GM20431 (cell line): ENCODE results near the gene FAM43A.

Experiments
- in situ Hi-C: fragments of 300-500 bp; cut with MseI, MboI; formaldehyde crosslinking; loops from one replicate; pipeline ENCODE4 v1.15.0; 2020; ENCODE audit warnings: low sequenced_read_pairs; ENCODE audit not compliant: unreplicated experiment

Gene FAM43A

GRCh38 chr3:194691481-194692283, 6.0 kb downstream of the FAM43A start:
- in situ Hi-C loops = no loop called here

GRCh38 chr3:194696702-194697101, 11.0 kb downstream of the FAM43A start:
- in situ Hi-C loops = no loop called here

DNA sequence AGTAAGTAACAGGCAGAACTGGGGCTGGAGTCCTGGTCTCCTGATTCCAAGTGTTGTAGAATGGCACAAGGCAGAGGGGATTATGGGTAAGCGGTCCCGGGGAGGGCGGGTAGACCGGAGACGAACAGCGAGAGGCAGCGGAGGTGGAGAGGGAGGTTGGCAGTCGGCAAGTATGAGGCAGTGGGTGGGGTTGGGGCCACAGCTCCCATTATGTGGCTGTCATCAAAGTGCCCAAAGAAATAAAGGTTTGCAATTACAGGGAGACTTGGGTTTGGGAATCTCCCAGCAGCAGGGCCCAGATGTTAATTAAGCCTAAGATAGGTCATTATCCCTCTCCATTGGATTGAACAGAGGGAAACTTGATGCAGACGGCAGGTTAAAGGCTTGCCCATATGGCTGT, 16.9 kb downstream of the FAM43A start:
- in situ Hi-C loops = no loop called here

- in situ Hi-C loops = no loop called here
Measured at GRCh38 chr3:194705227-194705626, 19.5 kb downstream of the FAM43A start.

- in situ Hi-C loops = no loop called here
Measured at GRCh38 chr3:194705761-194706160, 20.1 kb downstream of the FAM43A start.

GRCh38 chr3:194707147-194707540, 21.5 kb downstream of the FAM43A start:
- in situ Hi-C loops = no loop called here

GRCh38 chr3:194711286-194711685, 25.6 kb downstream of the FAM43A start:
- in situ Hi-C loops = no loop called here

- in situ Hi-C loops = no loop called here
Measured at GRCh38 chr3:194711913-194712312, 26.2 kb downstream of the FAM43A start.

GRCh38 chr3:194713299-194714136, 27.8 kb downstream of the FAM43A start:
- in situ Hi-C loops = no loop called here

DNA sequence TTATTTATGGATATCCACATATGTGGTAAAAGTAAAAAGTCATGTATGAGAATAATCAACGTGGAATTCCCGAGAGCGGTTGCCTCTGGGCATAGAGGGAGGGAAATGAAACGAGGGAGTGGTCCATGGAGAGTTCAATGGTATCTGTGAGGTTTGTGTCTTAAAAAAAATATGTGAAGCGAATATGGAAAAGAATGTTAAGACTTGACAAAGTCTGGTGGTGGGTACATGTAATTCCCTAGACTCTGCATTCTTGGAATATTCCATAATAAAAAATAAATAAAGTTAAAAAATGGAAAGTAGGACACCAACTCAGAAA, 28.4 kb downstream of the FAM43A start:
- in situ Hi-C loops = no loop called here

- in situ Hi-C loops = no loop called here
Measured at GRCh38 chr3:194714564-194714963, 28.9 kb downstream of the FAM43A start.

DNA sequence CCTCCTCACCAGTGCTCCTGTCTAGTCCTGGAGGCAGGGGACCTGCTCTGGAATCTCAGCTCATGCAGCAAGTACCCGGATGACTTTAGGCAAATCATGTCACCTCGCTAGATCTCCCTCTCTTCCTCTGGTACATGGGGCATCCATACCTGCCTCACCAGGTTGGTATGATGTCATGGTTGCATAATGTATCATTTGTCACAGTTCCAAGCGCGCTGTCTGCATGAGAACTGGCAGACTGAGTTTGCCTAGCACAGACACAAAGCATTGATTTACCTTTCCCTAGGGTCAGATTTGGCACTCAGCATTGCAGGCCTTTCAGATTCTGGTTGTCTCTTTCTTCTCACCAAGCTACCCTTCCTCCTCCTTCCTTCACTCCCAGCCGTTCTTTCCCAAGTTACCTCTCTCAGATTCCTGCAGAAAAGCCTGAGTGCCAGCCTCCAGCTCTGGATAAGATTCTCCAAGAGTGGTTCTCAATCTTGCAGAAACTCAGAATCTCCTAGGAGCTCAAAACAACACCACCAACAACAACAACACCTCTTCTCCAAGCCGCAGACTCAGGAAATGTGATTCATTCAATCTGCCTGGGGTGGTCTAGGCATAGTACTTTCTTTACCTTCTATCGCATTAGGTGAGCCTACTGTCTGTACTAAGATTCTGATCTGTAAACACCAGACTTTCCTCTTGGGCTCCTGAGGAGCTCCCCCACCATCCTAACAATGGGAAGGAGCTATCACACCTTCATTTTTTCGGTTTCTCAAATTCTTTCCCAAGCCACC, 29.5 kb downstream of the FAM43A start:
- in situ Hi-C loops = no loop called here

DNA sequence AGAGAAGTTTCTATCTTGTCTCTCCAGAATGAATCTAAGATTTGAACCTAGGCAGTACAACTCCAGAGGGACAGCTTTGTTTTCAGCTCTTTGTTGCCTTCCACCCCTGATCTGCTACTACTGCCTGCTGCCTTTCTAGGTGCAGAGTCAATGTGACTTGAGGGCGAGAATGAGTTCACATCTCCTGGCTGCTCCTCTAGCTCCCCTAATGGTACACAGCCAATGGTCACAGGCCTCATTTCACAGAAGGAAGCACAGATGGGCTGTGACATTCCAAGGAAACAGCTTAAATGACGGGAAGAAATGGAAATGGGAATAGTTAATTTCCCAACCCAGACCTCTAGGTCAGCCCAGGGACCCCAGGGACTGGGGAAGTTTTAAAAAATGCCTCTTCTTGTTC, 32.4 kb downstream of the FAM43A start:
- in situ Hi-C loops = no loop called here

DNA sequence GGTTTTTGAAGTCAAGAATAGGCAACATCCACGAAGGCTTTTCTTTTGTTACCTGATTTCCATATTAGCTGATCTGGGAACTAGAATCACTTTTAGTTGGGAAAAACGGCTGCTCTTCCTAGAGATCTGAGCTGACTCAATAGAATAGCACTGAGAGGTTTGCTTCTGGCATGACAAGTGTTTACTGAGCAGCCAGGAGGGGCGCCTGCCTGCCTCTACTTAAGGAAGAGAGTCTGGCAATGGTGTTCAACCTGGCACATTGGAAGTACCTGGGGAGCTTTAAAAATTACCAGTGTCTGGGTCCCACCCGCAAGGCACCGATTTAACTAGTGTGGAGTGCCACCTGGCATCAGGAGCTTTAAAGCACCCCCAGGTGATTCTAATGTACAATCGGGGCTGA, 34.4 kb downstream of the FAM43A start:
- in situ Hi-C loops = no loop called here

DNA sequence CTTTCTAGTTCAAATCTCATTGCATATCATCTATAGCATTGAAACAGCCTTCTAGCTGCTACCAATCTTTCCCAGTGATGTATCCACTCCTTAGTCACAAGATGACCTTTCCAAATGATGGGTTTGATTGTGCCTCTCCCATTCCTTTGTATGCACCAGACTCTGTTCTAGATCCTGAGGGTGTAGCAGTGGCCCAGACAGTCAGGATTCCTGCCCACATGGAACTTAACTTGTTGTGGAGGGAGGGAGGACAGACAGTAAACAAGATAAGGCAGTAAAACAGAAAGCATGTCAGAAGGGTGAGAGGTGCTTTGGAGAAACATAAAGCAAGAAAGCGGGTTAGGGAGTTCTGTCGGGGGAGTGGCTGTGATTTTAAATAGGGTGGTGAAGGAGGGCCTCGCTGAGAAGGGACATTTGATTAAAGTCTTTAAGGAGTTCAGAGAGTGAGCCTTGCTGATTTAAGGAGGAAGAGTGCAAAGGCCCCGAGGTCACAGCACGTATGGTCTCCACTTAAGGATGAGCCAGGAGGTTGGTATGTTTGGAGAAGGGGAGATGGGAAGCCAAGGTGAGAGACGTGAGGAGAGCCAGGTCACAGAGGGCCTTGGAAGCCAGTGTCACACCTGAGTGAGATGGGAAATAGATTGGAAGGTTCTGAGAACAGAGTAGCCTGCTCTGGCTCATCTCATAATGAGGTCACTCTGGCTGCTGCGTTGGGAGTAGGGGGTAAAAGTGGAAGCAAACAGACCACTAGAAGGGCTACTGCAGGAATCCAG, 38.3 kb downstream of the FAM43A start:
- in situ Hi-C loops = no loop called here

GRCh38 chr3:194725346-194725745, 39.7 kb downstream of the FAM43A start:
- in situ Hi-C loops = no loop called here

DNA sequence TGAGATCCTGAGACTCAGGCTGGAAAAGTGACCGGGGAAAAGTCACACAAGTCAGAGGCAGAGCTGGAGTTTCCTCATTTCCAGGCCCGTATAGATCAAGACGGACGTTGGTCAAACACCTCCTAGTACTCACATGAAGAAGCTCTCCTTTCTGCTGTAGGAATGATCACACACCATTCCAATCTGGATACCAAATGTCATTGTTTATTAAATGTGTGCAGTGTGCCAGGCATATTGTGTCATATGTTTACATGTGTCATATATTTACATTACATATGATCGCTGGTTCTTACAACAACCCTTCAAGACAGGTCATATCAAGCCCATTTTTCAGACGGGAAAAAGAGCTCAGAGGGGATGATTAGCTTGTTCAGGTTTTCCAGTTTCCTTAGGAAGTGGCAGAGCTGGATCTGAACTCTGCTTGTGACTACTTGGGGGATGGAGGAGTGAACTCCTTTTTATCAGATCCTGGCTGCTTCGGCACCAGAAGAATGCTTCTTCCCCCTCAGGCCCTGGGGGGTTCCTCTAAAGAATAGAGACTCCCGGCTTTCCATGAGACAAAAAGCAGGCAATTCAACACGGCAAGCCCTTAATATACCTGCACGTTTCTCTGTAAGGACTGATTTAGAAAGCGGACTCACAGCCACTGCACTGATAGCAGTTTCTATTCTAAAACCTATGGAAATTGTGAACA, 41.9 kb downstream of the FAM43A start:
- in situ Hi-C loops = no loop called here

GRCh38 chr3:194728986-194729385, 43.3 kb downstream of the FAM43A start:
- in situ Hi-C loops = no loop called here

DNA sequence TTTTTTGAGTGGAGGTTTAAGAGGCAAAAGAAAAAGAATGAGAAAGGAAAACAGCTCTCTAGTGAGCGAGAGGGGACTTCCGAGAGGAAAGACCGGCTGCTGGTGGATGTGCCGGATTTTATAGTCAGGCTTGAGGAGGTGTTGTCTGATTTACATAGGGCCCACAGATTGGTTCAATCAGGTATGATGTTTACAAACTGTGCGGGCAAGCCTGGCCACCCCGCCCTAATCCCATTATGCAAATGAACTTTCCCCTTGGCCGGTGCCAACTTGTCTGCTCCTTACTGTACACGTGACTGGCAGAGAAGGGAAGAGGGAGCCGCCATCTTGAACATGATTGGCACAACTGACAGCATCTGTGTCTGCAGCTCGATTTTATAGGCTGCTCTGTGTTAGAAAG, 44.7 kb downstream of the FAM43A start:
- in situ Hi-C loops = no loop called here
